ENCODE measurements around the gene DAAM1.

DAAM1 gene

GRCh38 chr14:59271734-59272133 lies 83.3 kb downstream of the DAAM1 start:
- H3K36me3 ChIP-seq, result peaks cover 0 to 9% (median 4%) of the 10 kb centered on the region in 3 donors
- no peaks in the 10 kb centered on the region for H3K27me3 ChIP-seq
- TF ChIP-seq CTCF (IDR thresholded peaks at IDR 0.05), result no peak
- H3K9me3 ChIP-seq, result no peaks in the 10 kb centered on the region
- H3K4me1 ChIP-seq, result peaks cover 0 to 64% (median 28%) of the 10 kb centered on the region in 4 donors
- peak overlapping the region in 1 of 2 donors; percentile 24 for H3K27ac ChIP-seq
- H3K4me3 ChIP-seq, result no peak overlapping the region
- intact Hi-C loops (cut with DNase I; ENCODE audit: low total_unique reads), result no loop called here
- DNase-seq, result no peak

- no peaks in the 10 kb centered on the region for H3K27me3 ChIP-seq
- H3K4me3 ChIP-seq, result no peak overlapping the region
- TF ChIP-seq CTCF (IDR thresholded peaks at IDR 0.05), result no peak
- H3K9me3 ChIP-seq, result no peaks in the 10 kb centered on the region
- no peak for DNase-seq
- peak overlapping the region in 1 of 2 donors; percentile 6 for H3K27ac ChIP-seq
- H3K36me3 ChIP-seq, result peaks cover 0 to 9% (median 4%) of the 10 kb centered on the region in 3 donors
- peaks cover 0 to 64% (median 28%) of the 10 kb centered on the region in 4 donors for H3K4me1 ChIP-seq
- intact Hi-C loops (cut with DNase I; ENCODE audit: low total_unique reads), result no loop called here
Observed at GRCh38 chr14:59272633-59273032, 84.2 kb downstream of the DAAM1 start.

GRCh38 chr14:59273737-59274136 lies 85.3 kb downstream of the DAAM1 start:
- Histone ChIP-seq H3K9me3 (no peaks in the 10 kb centered on the region), H3K27me3 (no peaks in the 10 kb centered on the region), H3K4me3 (no peak overlapping the region), H3K36me3 (peaks cover 0 to 9% (median 4%) of the 10 kb centered on the region in 3 donors), H3K4me1 (peaks cover 0 to 75% (median 35%) of the 10 kb centered on the region in 4 donors), H3K27ac (peak overlapping the region in 1 of 2 donors; percentile 13)
- no peak for TF ChIP-seq CTCF (IDR thresholded peaks at IDR 0.05)
- no peak for DNase-seq
- intact Hi-C loops (cut with DNase I; ENCODE audit: low total_unique reads), result no loop called here

- no peak for DNase-seq
- peak overlapping the region; percentile 71 to 74 for H3K27ac ChIP-seq
- intact Hi-C loops (cut with DNase I; ENCODE audit: low total_unique reads), result no loop called here
Observed at GRCh38 chr14:59274991-59275391, 86.5 kb downstream of the DAAM1 start.

GRCh38 chr14:59275668-59276067 lies 87.2 kb downstream of the DAAM1 start:
- DNase-seq, result no peak
- H3K4me3 ChIP-seq, result no peak overlapping the region

More at GRCh38 chr14:59274991-59275391, 86.5 kb downstream of the DAAM1 start:
- Histone ChIP-seq H3K4me3 (no peak overlapping the region), H3K36me3 (no peaks in the 10 kb centered on the region), H3K27me3 (no peaks in the 10 kb centered on the region), H3K9me3 (no peaks in the 10 kb centered on the region), H3K4me1 (peaks cover 0 to 71% (median 37%) of the 10 kb centered on the region in 4 donors)
- TF ChIP-seq CTCF (IDR thresholded peaks at IDR 0.05), result no peak

More at GRCh38 chr14:59275668-59276067, 87.2 kb downstream of the DAAM1 start:
- no peak for TF ChIP-seq CTCF (IDR thresholded peaks at IDR 0.05)
- Histone ChIP-seq H3K27me3 (no peaks in the 10 kb centered on the region), H3K27ac (peak overlapping the region; percentile 71 to 74), H3K9me3 (no peaks in the 10 kb centered on the region), H3K4me1 (peaks cover 0 to 72% (median 37%) of the 10 kb centered on the region in 4 donors), H3K36me3 (no peaks in the 10 kb centered on the region)
- intact Hi-C loops (cut with DNase I; ENCODE audit: low total_unique reads), result no loop called here

All from tibial artery (tissue), 4 donors.